Dermis microvascular lymphatic vessel endothelial cell (primary cell): ENCODE results near the gene RCAN3. TPM values are rescaled to one million over a fixed set of nuclear protein-coding genes. Genes with fewer than 3 reads are reported as not detected.

Experiments used
- DNase-seq, 2 donors: peaks; one replicate each; pipeline versions ENCODE4 v3.0.0 to v3.0.0-alpha.2; 2010; ENCODE audit warnings: low read depth in 2 of 2
- total RNA-seq: library from RNA; depleted of rRNA; stranded (reverse); fragments of >200 nt; gene quantifications from 2 replicates; pipeline ENCODE4 v1.2.1, GENCODE V29; 2014

The RCAN3 gene
- total RNA-seq, 1 donor from 2014 or later, result 2.4 TPM

DNA sequence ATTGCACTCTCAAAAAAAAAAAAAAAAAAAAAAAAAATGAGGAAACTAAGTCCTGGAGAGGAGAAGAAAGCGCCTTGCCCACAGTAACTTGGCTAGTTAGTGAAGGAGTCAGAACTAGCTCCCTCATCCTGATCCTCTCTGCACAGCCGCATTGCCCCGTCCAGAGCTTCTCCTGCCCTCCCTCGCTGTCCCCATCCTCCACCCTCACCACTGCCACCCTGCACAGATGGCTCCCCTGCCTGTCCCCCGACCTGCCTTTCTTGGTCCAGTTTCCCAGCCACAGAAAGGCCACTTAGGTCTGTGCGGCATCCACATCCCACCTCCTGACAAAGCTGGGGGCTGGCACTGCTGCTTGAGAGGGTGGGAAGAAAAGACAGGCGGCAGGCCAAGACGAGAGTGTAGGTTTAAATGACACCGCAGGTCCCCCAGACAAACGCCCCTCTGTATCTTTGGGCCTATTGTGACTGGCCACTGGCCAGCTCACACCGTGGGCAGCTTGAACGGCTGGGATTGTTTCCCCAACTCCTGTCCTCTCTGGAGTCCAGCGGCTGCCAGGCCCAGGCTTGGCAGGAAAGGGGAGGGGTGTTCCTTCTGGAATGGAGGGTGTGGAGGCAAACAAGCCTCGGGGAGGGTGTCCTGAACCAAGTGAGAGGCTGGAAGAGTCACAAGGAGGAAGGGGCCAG lies 73.4 kb downstream of the RCAN3 start:
- DNase-seq, result no peak

DNA sequence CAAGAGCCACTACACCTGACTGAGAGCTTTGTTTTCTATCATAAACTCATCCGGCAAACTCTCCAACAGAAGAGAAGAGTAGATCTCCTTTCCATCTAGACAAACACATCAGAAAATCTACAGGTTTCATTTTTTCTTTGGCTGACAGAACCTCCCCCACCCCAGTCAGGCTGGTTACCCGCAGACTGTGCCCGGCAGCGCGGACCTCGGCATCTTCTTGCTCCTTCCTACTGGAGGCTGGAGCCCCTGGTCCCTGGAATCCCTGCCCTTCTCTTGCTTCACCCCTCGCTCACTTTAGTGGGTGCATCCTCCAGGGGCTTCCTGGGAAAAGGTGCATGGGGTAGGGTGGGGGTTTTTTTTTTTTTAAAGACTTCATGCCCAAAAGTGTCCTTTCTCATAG lies 76.2 kb downstream of the RCAN3 start:
- no peak for DNase-seq

DNA sequence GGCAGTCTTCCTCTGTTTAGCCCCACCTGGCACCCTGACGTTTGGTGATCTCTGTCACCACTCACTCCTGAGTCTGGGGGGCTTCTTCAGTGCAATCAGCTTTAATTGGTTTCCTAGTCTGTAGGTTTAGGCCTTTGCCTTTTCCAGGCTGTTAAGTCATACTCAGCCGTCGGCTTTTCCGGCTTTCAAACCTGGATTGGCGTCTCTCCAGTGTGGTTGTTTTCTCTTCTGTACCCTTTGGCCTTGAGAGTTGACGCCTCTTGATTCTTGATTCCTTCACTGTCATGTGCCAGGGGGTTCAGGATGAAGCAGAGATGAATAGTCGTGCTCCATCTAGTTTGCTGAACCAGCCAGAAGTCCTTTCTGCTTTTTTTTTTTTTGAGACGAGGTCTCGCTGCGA lies 78.1 kb downstream of the RCAN3 start:
- DNase-seq, result no peak

DNA sequence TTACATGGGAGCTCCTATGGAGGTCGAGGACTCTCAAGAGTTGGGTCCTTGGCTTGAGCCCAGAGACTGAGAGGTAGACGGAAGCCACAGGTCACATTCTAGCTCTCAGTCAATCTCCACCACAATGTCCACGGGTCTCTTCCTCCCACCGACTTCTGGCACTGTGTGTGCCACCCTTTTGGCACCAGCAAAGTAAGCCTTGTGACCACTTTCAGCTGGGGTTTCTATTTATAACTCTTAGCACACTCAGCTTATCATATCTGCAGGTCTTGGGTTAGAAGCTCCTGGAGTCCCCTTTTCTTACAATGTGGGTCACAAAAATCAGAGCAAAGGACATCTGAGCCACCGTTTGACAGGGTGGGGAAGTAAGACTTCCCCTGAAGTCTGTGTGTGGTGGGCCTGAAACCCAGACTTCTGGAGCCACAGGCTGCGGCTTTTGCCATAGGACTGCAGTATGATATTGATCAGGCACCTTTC lies 81.6 kb downstream of the RCAN3 start:
- no peak for DNase-seq

DNA sequence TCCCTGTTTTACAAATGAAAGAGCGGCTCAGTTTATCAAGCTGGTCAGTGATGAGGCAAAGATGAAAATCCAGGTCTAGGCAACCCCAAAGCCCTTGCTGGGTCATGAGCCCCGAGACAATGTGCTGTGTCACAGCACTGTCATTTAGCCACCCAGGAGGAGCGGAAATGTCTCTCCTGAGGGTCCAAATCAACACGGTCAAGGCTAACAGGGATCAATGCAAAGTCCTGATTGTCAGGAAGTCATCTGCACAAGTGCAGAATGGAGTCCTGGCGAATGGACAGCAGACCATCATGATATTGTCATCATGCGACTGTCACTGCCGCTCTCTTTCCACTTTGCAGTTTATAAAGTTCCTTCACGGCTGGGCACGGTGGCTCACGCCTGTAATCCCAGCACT lies 83.5 kb downstream of the RCAN3 start:
- no peak for DNase-seq

DNA sequence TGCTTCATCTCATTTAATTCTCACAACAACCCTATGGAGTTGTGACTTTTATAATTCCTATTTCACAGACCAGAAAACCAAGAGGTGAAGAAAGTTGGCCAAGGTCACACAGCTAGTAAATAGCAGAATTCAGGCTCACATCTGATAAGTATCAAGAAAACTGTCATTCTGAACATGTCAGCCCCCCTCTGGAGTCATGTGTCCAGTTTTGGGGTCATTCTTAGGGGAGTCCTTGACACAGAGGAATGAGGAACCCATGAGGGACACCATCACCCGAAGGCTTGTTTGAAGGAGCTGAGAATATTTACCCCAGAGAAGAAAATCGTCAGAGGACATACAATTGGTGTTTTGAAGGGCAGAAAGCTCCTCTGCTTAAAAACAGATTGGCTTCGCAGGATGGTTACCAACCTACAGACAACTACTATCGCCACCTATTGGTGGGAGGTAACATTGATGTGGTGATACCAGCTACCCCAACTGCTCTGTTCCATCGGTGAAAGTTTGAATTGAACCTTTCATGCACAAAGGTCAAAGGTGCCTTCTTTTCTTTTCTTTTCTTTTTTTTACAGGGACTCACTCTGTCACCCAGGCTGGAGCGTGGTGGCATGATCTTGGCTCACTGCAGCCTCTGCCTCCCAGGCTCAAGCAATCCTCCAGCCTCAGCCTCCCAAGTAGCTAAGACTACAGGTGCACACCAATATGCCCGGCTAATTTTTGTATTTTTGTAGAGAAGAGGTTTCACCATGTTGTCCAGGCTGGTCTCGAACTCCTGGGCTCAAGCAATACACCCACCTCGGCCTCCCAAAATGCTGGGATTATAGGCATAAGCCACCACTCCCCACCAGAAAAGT lies 84.6 kb downstream of the RCAN3 start:
- peak; percentile 27 to 46 for DNase-seq

DNA sequence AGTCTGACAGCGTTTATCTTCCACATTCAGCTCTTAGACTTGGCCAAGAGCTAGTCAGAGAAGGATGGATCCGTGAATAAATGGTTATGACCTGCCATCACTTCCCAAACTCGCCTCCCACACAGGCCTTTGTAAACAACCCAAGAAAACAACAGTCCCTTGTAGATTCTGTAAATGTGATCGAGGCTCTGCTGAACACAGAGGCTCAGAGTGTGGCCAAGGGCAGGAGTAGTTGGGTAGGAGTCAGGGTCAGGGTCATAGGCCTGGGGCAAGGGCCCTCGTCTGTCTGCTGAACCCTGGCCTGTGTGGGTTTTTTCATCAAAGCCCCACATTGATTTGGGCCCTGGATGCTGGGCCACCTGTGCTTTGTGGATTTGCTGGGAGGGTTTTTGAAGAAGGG lies 85.9 kb downstream of the RCAN3 start:
- DNase-seq, result no peak

DNA sequence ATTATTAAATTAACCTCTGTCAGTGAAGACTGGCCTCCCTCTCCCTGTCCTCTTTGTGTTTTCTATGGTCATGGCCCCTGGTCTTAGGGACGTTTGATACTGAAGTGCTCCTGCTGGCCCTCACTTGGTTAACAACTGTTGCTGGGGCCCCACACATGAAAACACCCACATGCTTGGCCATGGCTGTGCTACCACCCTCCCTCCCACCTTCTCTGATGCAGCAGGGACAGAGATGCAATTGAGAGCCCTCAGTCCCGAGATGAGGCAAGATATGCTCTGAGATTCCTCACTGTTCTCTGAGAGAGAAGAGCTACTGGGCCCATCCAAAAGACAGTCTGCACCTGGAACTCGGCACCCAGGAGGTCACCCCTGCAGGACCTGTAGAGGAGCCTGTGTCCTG lies 86.6 kb downstream of the RCAN3 start:
- DNase-seq, result no peak

Other genes starting within 250 kb of the RCAN3 start
- gene GRHL3, start 183.5 kb upstream of the RCAN3 start, total RNA-seq, result not detected in 2 replicates
- 1.5 and 2.4 TPM in 2 replicates for gene STPG1, start 89.1 kb upstream of the RCAN3 start, total RNA-seq
- 13.2 and 19.0 TPM in 2 replicates for gene NIPAL3, start 87.0 kb upstream of the RCAN3 start, total RNA-seq
- not detected in 2 replicates for gene NCMAP, start 53.3 kb downstream of the RCAN3 start, total RNA-seq
- 13.5 and 19.3 TPM in 2 replicates for gene SRRM1, start 140.5 kb downstream of the RCAN3 start, total RNA-seq
- gene CLIC4, start 242.6 kb downstream of the RCAN3 start, total RNA-seq, result 141 and 173 TPM in 2 replicates